Activated CD4-positive, alpha-beta memory T cell treated with anti-CD3 and anti-CD28 coated beads for 36 hours (primary cell): ENCODE results near the gene CUEDC2. TPM values are rescaled to one million over a fixed set of nuclear protein-coding genes. Genes with fewer than 3 reads are reported as not detected.

Experiments used
- CTCF ChIA-PET: fragments of 350-600 bp; sonication (Branson Sonifier 250); formaldehyde crosslinking; loops from one replicate; lab custom pipeline; 2021; ENCODE audit warnings: antibody characterized with exemption, inconsistent platforms; lab: Charles Lee
- POLR2A ChIA-PET: fragments of 350-600 bp; sonication (Branson Sonifier 250); formaldehyde crosslinking; loops from one replicate; lab custom pipeline; 2021; ENCODE audit warnings: antibody characterized with exemption; lab: Charles Lee
- DNase-seq: peaks from one replicate; pipeline ENCODE4 v3.0.0-alpha.2; 2020
- H3K27ac Mint-ChIP-seq: one replicate; pipeline ENCODE4 v1.8.0; 2021; ENCODE audit warnings: mixed read lengths
- H3K27me3 Mint-ChIP-seq: one replicate; pipeline ENCODE4 v1.8.0; 2021; ENCODE audit warnings: mixed read lengths
- H3K36me3 Mint-ChIP-seq: one replicate; pipeline ENCODE4 v1.8.0; 2021; ENCODE audit warnings: mixed read lengths
- H3K4me1 Mint-ChIP-seq: one replicate; pipeline ENCODE4 v1.8.0; 2021; ENCODE audit warnings: low read depth, mixed read lengths
- H3K4me3 Mint-ChIP-seq: one replicate; pipeline ENCODE4 v1.8.0; 2021; ENCODE audit warnings: mild to moderate bottlenecking, mixed read lengths
- H3K9me3 Mint-ChIP-seq: one replicate; pipeline ENCODE4 v1.8.0; 2021; ENCODE audit warnings: mixed read lengths
- intact Hi-C: fragments of 100-400 bp; cut with micrococcal nuclease; formaldehyde crosslinking; loops from one replicate; pipeline ENCODE4 v1.15.1; 2023
- total RNA-seq, 2 experiments: library from RNA; stranded (reverse); gene quantifications; one replicate each; pipeline ENCODE4 v1.2.3, GENCODE V29; 2021

CUEDC2 gene
- total RNA-seq, 2 experiments from 2014 or later = 68.6 to 68.9 TPM

GRCh38 chr10:102402512-102402896, 29.9 kb downstream of the CUEDC2 start:
- Mint-ChIP-seq H3K27ac (no peak overlapping the region), H3K36me3 (peaks cover 46% of the 10 kb centered on the region), H3K27me3 (no peaks in the 10 kb centered on the region), H3K4me3 (no peak overlapping the region), H3K4me1 (peaks cover 26% of the 10 kb centered on the region), H3K9me3 (no peaks in the 10 kb centered on the region)
- no peak for DNase-seq
- ChIA-PET POLR2A (interaction anchor here (1.0 kb wide), 1 partner anchor 9 kb away, joined by 3 read pairs; no protein-coding TSS in a partner anchor), CTCF (interaction anchor here (1.0 to 13.2 kb wide), 10 partner anchors 8 to 170 kb away, joined by 3 to 213 read pairs (median 4); partner anchors contain the start of gene NFKB2)
- intact Hi-C loops = no loop called here

- peaks cover 51% of the 10 kb centered on the region for H3K36me3 Mint-ChIP-seq
- CTCF ChIA-PET = interaction anchor here (1.0 to 13.2 kb wide), 4 partner anchors 7 to 170 kb away, joined by 3 to 213 read pairs (median 24); partner anchors contain the start of gene NFKB2
- no peaks in the 10 kb centered on the region for H3K27me3 Mint-ChIP-seq
- peaks cover 31% of the 10 kb centered on the region for H3K4me1 Mint-ChIP-seq
- no peak for DNase-seq
- POLR2A ChIA-PET = interaction anchor here (0.9 to 1.0 kb wide), 2 partner anchors 8 to 14 kb away, joined by 3 read pairs; no protein-coding TSS in a partner anchor
- no peak overlapping the region for H3K27ac Mint-ChIP-seq
- no peaks in the 10 kb centered on the region for H3K9me3 Mint-ChIP-seq
- intact Hi-C loops = no loop called here
- H3K4me3 Mint-ChIP-seq = no peak overlapping the region
These were observed 30.5 kb downstream of the CUEDC2 start for GRCh38 chr10:102401735-102402511.

- CTCF ChIA-PET = interaction anchor here (2.3 to 13.2 kb wide), 2 partner anchors 77 to 169 kb away, joined by 8 to 213 read pairs; no protein-coding TSS in a partner anchor
- Mint-ChIP-seq H3K36me3 (peaks cover 58% of the 10 kb centered on the region), H3K27me3 (no peaks in the 10 kb centered on the region), H3K4me1 (peaks cover 38% of the 10 kb centered on the region), H3K9me3 (no peaks in the 10 kb centered on the region), H3K4me3 (no peak overlapping the region), H3K27ac (peak overlapping the region; percentile 2)
- intact Hi-C loops = no loop called here
- DNase-seq = no peak
- POLR2A ChIA-PET = interaction anchor here (0.9 kb wide), 1 partner anchor 14 kb away, joined by 3 read pairs; no protein-coding TSS in a partner anchor
These were observed 31.1 kb downstream of the CUEDC2 start for GRCh38 chr10:102401342-102401654.

- CTCF ChIA-PET = interaction anchor here (0.6 to 13.2 kb wide), 12 partner anchors 9 to 231 kb away, joined by 3 to 213 read pairs (median 10); partner anchors contain the start of genes C10orf95, CUEDC2 and FBXL15
- Mint-ChIP-seq H3K27ac (peak overlapping the region; percentile 42), H3K4me3 (peak overlapping the region; percentile 37)
These were observed 31.6 kb downstream of the CUEDC2 start for GRCh38 chr10:102400598-102401341.

GRCh38 chr10:102400076-102400475, 32.3 kb downstream of the CUEDC2 start:
- no peak for DNase-seq
- Mint-ChIP-seq H3K36me3 (peaks cover 67% of the 10 kb centered on the region), H3K27ac (peak overlapping the region; percentile 74), H3K9me3 (no peaks in the 10 kb centered on the region), H3K27me3 (no peaks in the 10 kb centered on the region), H3K4me3 (peak overlapping the region; percentile 68), H3K4me1 (peaks cover 40% of the 10 kb centered on the region)
- POLR2A ChIA-PET = interaction anchor here (0.6 to 7.9 kb wide), 5 partner anchors 9 to 171 kb away, joined by 3 to 84 read pairs (median 9); partner anchors contain the start of genes CUEDC2 and FBXL15
- intact Hi-C loops = no loop called here
- CTCF ChIA-PET = interaction anchor here (0.6 to 13.2 kb wide), 26 partner anchors 8 to 281 kb away, joined by 3 to 213 read pairs (median 6); partner anchors contain the start of genes C10orf95, CUEDC2 and FBXL15

More at GRCh38 chr10:102400598-102401341, 31.6 kb downstream of the CUEDC2 start:
- Mint-ChIP-seq H3K27me3 (no peaks in the 10 kb centered on the region), H3K9me3 (no peaks in the 10 kb centered on the region), H3K36me3 (peaks cover 63% of the 10 kb centered on the region), H3K4me1 (peaks cover 40% of the 10 kb centered on the region)
- POLR2A ChIA-PET = interaction anchor here (2.5 to 7.9 kb wide), 2 partner anchors 9 to 21 kb away, joined by 10 to 84 read pairs; partner anchors contain the start of gene FBXL15
- DNase-seq = no peak
- intact Hi-C loops = no loop called here

GRCh38 chr10:102399217-102400021, 33.0 kb downstream of the CUEDC2 start:
- Mint-ChIP-seq H3K27ac (peak overlapping the region; percentile 74), H3K9me3 (no peaks in the 10 kb centered on the region), H3K36me3 (peaks cover 71% of the 10 kb centered on the region), H3K27me3 (no peaks in the 10 kb centered on the region), H3K4me1 (peaks cover 40% of the 10 kb centered on the region), H3K4me3 (peak overlapping the region; percentile 68)
- DNase-seq = peak; percentile 92
- intact Hi-C loops = no loop called here
- ChIA-PET CTCF (interaction anchor here (0.6 to 13.2 kb wide), 35 partner anchors 8 to 281 kb away, joined by 3 to 213 read pairs (median 5); partner anchors contain the start of genes C10orf95, CUEDC2, ELOVL3 and FBXL15), POLR2A (interaction anchor here (0.6 to 7.9 kb wide), 10 partner anchors 10 to 1961 kb away, joined by 3 to 84 read pairs (median 6); partner anchors contain the start of genes C10orf95, CUEDC2 and FBXL15)

- ChIA-PET POLR2A (interaction anchor here (0.7 to 7.9 kb wide), 8 partner anchors 9 to 312 kb away, joined by 3 to 84 read pairs (median 6); partner anchors contain the start of genes C10orf95, CUEDC2 and FBXL15), CTCF (interaction anchor here (0.7 to 13.2 kb wide), 22 partner anchors 9 to 263 kb away, joined by 3 to 213 read pairs (median 6); partner anchors contain the start of genes C10orf95, CUEDC2, ELOVL3 and FBXL15)
- Mint-ChIP-seq H3K9me3 (no peaks in the 10 kb centered on the region), H3K27me3 (no peaks in the 10 kb centered on the region), H3K4me1 (peaks cover 42% of the 10 kb centered on the region), H3K27ac (peak overlapping the region; percentile 64), H3K36me3 (peaks cover 67% of the 10 kb centered on the region), H3K4me3 (peak overlapping the region; percentile 68)
- intact Hi-C loops = no loop called here
- no peak for DNase-seq
These were observed 34.0 kb downstream of the CUEDC2 start for GRCh38 chr10:102398172-102399020.

- Mint-ChIP-seq H3K36me3 (peaks cover 67% of the 10 kb centered on the region), H3K27me3 (no peaks in the 10 kb centered on the region), H3K27ac (peak overlapping the region; percentile 99), H3K9me3 (no peaks in the 10 kb centered on the region), H3K4me1 (peaks cover 49% of the 10 kb centered on the region), H3K4me3 (peak overlapping the region; percentile 94)
- ChIA-PET POLR2A (interaction anchor here (0.6 to 7.9 kb wide), 4 partner anchors 8 to 59 kb away, joined by 3 to 84 read pairs (median 4); partner anchors contain the start of gene FBXL15), CTCF (interaction anchor here (1.1 to 13.2 kb wide), 7 partner anchors 8 to 228 kb away, joined by 4 to 213 read pairs (median 32); partner anchors contain the start of gene FBXL15)
- peak; percentile 33 for DNase-seq
- intact Hi-C loops = no loop called here
These were observed 34.9 kb downstream of the CUEDC2 start for GRCh38 chr10:102397222-102398171.

- no peak for DNase-seq
- ChIA-PET CTCF (interaction anchor here (0.8 to 13.2 kb wide), 6 partner anchors 8 to 165 kb away, joined by 3 to 213 read pairs (median 28); partner anchors contain the start of gene FBXL15), POLR2A (interaction anchor here (1.1 to 7.9 kb wide), 4 partner anchors 9 to 244 kb away, joined by 4 to 84 read pairs (median 20); partner anchors contain the start of genes CUEDC2, FBXL15 and NOLC1)
- intact Hi-C loops = no loop called here
- H3K9me3 Mint-ChIP-seq = no peaks in the 10 kb centered on the region
- H3K4me1 Mint-ChIP-seq = peaks cover 52% of the 10 kb centered on the region
- H3K27ac Mint-ChIP-seq = peak overlapping the region; percentile 99
- peak overlapping the region; percentile 94 for H3K4me3 Mint-ChIP-seq
- no peaks in the 10 kb centered on the region for H3K27me3 Mint-ChIP-seq
- peaks cover 61% of the 10 kb centered on the region for H3K36me3 Mint-ChIP-seq
These were observed 35.6 kb downstream of the CUEDC2 start for GRCh38 chr10:102396730-102397151.
